ENCODE measurements around the gene BHLHE40. TPM values are rescaled to one million over a fixed set of nuclear protein-coding genes. Genes with fewer than 3 reads are reported as not detected.

The BHLHE40 gene
- total RNA-seq, 8 experiments from 2014 or later, result 0.96 to 66.6 (median 30.0) TPM

DNA sequence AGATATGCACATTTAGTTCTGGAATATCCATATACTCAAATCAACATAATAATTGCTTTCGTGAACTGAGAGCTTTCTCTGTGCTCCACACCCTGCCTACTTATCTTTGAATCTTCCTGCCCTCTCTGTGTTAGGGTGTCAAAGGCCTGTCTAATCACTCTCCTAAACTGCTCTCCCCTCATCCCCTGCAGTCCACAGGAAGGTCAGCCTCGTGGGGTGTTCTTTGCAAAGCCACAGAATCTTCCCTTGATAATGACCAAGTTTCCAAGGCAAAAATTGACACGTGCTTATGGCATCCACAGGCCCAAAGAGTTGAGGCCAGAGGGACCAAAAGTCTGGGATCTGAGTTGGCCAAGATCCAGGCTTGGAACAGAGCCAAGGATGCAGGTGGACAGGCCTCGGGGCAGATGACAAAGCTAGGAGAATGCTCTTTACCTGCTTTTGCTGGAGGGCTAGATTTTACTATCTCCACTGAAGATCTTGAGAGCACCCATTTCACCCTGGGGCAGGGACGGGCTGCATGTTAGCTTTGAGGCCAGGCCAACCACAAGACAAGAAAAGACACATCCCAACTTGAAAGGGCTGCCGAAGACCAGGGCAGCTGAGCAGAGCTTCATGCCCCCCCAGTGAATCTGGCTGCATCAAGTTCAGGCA is 20.4 kb downstream of the BHLHE40 start:
- Histone ChIP-seq H3K4me3 (no peak overlapping the region), H3K27ac (no peak overlapping the region), H3K4me1 (replicated peaks in 1 of 2) (peaks cover 4 to 24% of the 10 kb centered on the region in 2 donors)
- in situ Hi-C loops (cut with MboI; ENCODE audit: low pct_unique_long_range_greater_than_20kb in 2 of 9, low sequenced_read_pairs in 9 of 9, unreplicated experiment in 9 of 9), result loop anchor here in 2 of 9 experiments (25.0 kb wide), 2 partner anchors 262 to 287 kb away; no protein-coding TSS in a partner anchor
- peak in 3 of 8 experiments; percentile 80 to 93 (median 82) for ATAC-seq (replicated peaks in 6 of 8)
- 0 to 100% (median 43%) methylated on average over 1 to 5 of the region's 6 CpGs; no CpG with 5 or more reads in 3 of the 10 experiments for WGBS, 10 experiments

DNA sequence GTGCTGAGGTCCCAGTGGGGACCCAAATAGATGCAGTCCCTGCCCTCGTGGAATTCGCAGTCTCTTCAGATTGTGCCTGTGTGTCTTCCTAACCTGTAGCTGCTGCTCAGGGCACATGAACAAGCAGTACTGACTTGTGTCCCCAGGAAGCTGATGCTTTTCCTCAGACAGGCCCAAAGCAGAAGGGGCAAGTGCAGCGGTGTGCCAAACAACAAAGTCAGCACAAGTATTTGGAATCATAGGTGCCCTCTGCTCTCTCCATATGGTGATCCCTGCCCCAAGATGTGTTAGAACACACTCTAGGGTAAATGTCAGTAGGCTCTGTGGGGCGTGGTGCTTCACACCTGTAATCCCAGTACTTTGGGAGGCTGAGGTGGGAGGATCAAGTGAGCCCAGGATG is 21.9 kb downstream of the BHLHE40 start:
- 60 to 100% (median 95%) methylated on average over 1 to 3 of the region's 4 CpGs; no CpG with 5 or more reads in 7 of the 10 experiments for WGBS, 10 experiments
- in situ Hi-C loops (cut with MboI; ENCODE audit: low pct_unique_long_range_greater_than_20kb in 2 of 9, low sequenced_read_pairs in 9 of 9, unreplicated experiment in 9 of 9), result no loop called here
- no peak overlapping the region for H3K27ac ChIP-seq
- ATAC-seq (replicated peaks in 6 of 8), result no peak
- no peak overlapping the region for H3K4me3 ChIP-seq
- H3K4me1 ChIP-seq (replicated peaks in 1 of 2), result peaks cover 4 to 17% of the 10 kb centered on the region in 2 donors

DNA sequence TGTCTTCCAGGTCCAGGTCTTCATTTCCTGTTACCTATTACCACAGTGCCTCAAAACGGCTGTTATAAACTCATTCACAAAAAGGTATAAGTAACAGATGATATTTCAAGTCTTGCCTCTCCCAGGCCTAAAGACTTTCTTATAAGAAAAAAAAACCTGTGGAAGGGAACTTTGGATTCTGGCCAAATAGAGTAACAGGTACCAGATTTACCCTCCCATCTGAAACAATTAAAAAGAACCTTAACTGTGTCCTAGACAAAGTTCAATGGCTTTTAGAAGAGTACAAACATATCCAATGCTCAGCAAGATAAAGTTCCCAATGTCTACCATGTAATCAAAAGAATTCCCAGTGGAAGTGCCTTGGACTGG is 22.6 kb downstream of the BHLHE40 start:
- in situ Hi-C loops (cut with MboI; ENCODE audit: low pct_unique_long_range_greater_than_20kb in 2 of 9, low sequenced_read_pairs in 9 of 9, unreplicated experiment in 9 of 9), result no loop called here
- ATAC-seq (replicated peaks in 6 of 8), result no peak
- WGBS, 10 experiments, result 56 to 100% (median 80%) methylated on average over 1 of the region's 1 CpG; no CpG with 5 or more reads in 2 of the 10 experiments
- no peak overlapping the region for H3K4me3 ChIP-seq
- H3K27ac ChIP-seq, result no peak overlapping the region
- H3K4me1 ChIP-seq (replicated peaks in 1 of 2), result peaks cover 4 to 17% of the 10 kb centered on the region in 2 donors

GRCh38 chr3:5002174-5002870 is 23.1 kb downstream of the BHLHE40 start:
- Histone ChIP-seq H3K4me1 (replicated peaks in 1 of 2) (peaks cover 4 to 17% of the 10 kb centered on the region in 2 donors), H3K27ac (peak overlapping the region; percentile 29 to 43), H3K4me3 (no peak overlapping the region)
- ATAC-seq (replicated peaks in 6 of 8), result peak in 5 of 8 experiments; percentile 83 to 92 (median 88)
- WGBS, 10 experiments, result 58 to 100% (median 83%) methylated on average over 3 to 13 of the region's 16 CpGs; no CpG with 5 or more reads in 2 of the 10 experiments
- in situ Hi-C loops (cut with MboI; ENCODE audit: low pct_unique_long_range_greater_than_20kb in 2 of 9, low sequenced_read_pairs in 9 of 9, unreplicated experiment in 9 of 9), result no loop called here

DNA sequence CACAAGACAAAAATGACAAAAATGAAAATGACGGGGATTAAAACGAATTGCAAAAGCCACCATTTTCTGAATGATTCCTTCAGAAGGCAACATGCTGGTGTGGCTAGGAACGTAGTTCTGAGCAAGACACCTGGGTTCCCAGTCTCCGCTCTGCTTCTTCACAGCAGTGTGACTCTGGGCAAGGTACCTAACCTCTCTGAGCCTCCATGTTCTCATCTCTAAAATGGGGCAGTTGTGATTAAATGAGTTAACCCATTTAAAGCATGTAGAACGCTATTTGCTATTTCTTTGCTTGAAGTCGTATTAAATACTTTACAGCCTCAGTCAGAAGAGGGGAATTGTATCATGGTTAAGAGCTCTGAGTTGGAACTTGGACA is 23.6 kb downstream of the BHLHE40 start:
- no peak for ATAC-seq (replicated peaks in 6 of 8)
- no peak overlapping the region for H3K27ac ChIP-seq
- in situ Hi-C loops (cut with MboI; ENCODE audit: low pct_unique_long_range_greater_than_20kb in 2 of 9, low sequenced_read_pairs in 9 of 9, unreplicated experiment in 9 of 9), result no loop called here
- WGBS, 10 experiments, result 81 to 100% (median 95%) methylated on average over 1 to 6 of the region's 6 CpGs; no CpG with 5 or more reads in 2 of the 10 experiments
- no peak overlapping the region for H3K4me3 ChIP-seq
- peaks cover 4 to 17% of the 10 kb centered on the region in 2 donors for H3K4me1 ChIP-seq (replicated peaks in 1 of 2)

GRCh38 chr3:5004319-5005152 is 25.3 kb downstream of the BHLHE40 start:
- no peak for ATAC-seq (replicated peaks in 6 of 8)
- Histone ChIP-seq H3K27ac (no peak overlapping the region), H3K4me1 (replicated peaks in 1 of 2) (peaks cover 4 to 16% of the 10 kb centered on the region in 2 donors), H3K4me3 (no peak overlapping the region)
- in situ Hi-C loops (cut with MboI; ENCODE audit: low pct_unique_long_range_greater_than_20kb in 2 of 9, low sequenced_read_pairs in 9 of 9, unreplicated experiment in 9 of 9), result no loop called here
- WGBS, 10 experiments, result 73 to 100% (median 81%) methylated on average over 3 to 7 of the region's 12 CpGs; no CpG with 5 or more reads in 6 of the 10 experiments

GRCh38 chr3:5005367-5005766 is 26.1 kb downstream of the BHLHE40 start:
- Histone ChIP-seq H3K27ac (no peak overlapping the region), H3K4me1 (replicated peaks in 1 of 2) (peaks cover 4 to 13% of the 10 kb centered on the region in 2 donors), H3K4me3 (no peak overlapping the region)
- WGBS, 10 experiments, result 57 to 100% (median 70%) methylated on average over 1 to 3 of the region's 4 CpGs; no CpG with 5 or more reads in 3 of the 10 experiments
- in situ Hi-C loops (cut with MboI; ENCODE audit: low pct_unique_long_range_greater_than_20kb in 2 of 9, low sequenced_read_pairs in 9 of 9, unreplicated experiment in 9 of 9), result no loop called here
- ATAC-seq (replicated peaks in 6 of 8), result peak in 7 of 8 experiments; percentile 14 to 61 (median 49)

GRCh38 chr3:5006755-5007202 is 27.5 kb downstream of the BHLHE40 start:
- peak in 3 of 8 experiments; percentile 49 to 86 (median 70) for ATAC-seq (replicated peaks in 6 of 8)
- Histone ChIP-seq H3K27ac (no peak overlapping the region), H3K4me3 (no peak overlapping the region), H3K4me1 (replicated peaks in 1 of 2) (peaks cover 4 to 13% of the 10 kb centered on the region in 2 donors)
- in situ Hi-C loops (cut with MboI; ENCODE audit: low pct_unique_long_range_greater_than_20kb in 2 of 9, low sequenced_read_pairs in 9 of 9, unreplicated experiment in 9 of 9), result no loop called here
- 28 to 93% (median 60%) methylated on average over 1 to 7 of the region's 9 CpGs; no CpG with 5 or more reads in 2 of the 10 experiments for whole genome bisulfite sequencing, 10 experiments

- no peak overlapping the region for H3K4me3 ChIP-seq
- 56 to 100% (median 85%) methylated on average over 2 to 6 of the region's 6 CpGs; no CpG with 5 or more reads in 1 of the 10 experiments for WGBS, 10 experiments
- peaks cover 0 to 4% of the 10 kb centered on the region in 2 donors for H3K4me1 ChIP-seq (replicated peaks in 1 of 2)
- H3K27ac ChIP-seq, result no peak overlapping the region
- ATAC-seq (replicated peaks in 6 of 8), result no peak
- in situ Hi-C loops (cut with MboI; ENCODE audit: low pct_unique_long_range_greater_than_20kb in 2 of 9, low sequenced_read_pairs in 9 of 9, unreplicated experiment in 9 of 9), result no loop called here
Measured at GRCh38 chr3:5007873-5008272, 28.6 kb downstream of the BHLHE40 start.

GRCh38 chr3:5009506-5010109 is 30.4 kb downstream of the BHLHE40 start:
- Histone ChIP-seq H3K4me3 (no peak overlapping the region), H3K27ac (no peak overlapping the region), H3K4me1 (replicated peaks in 1 of 2) (peaks cover 0 to 5% of the 10 kb centered on the region in 2 donors)
- WGBS, 10 experiments, result 31 to 100% (median 74%) methylated on average over 2 to 8 of the region's 12 CpGs; no CpG with 5 or more reads in 3 of the 10 experiments
- no peak for ATAC-seq (replicated peaks in 6 of 8)
- in situ Hi-C loops (cut with MboI; ENCODE audit: low pct_unique_long_range_greater_than_20kb in 2 of 9, low sequenced_read_pairs in 9 of 9, unreplicated experiment in 9 of 9), result no loop called here

DNA sequence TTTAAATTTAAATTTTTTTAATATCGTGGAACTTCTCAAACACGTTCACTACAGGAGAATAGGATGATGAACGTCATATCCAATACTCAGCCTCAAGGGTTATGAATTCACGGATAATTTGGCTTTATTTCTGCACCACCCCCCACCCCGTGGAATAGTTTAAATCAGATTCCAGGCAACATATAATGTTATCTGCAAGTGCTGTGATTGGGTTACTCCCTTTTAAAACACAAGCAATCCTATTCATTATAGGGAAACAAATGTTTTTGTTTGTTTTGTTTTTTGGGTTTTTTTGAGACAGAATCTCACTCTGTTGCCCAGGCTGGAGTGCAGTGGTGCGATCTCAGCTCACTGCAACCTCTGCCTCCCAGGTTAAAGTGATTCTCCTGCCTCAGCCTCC is 30.9 kb downstream of the BHLHE40 start:
- H3K4me3 ChIP-seq, result no peak overlapping the region
- peaks cover 0 to 5% of the 10 kb centered on the region in 2 donors for H3K4me1 ChIP-seq (replicated peaks in 1 of 2)
- no peak for ATAC-seq (replicated peaks in 6 of 8)
- in situ Hi-C loops (cut with MboI; ENCODE audit: low pct_unique_long_range_greater_than_20kb in 2 of 9, low sequenced_read_pairs in 9 of 9, unreplicated experiment in 9 of 9), result no loop called here
- H3K27ac ChIP-seq, result no peak overlapping the region
- WGBS, 10 experiments, result 32 to 100% (median 85%) methylated on average over 2 to 6 of the region's 6 CpGs; no CpG with 5 or more reads in 2 of the 10 experiments

All from motor neuron (in vitro differentiated cells).